ENCODE data around the gene CACHD1.

The CACHD1 gene

GRCh38 chr1:64513545-64513944 is 43.6 kb downstream of the CACHD1 start:
- Histone ChIP-seq H3K9me3 (ENCODE audit: control insufficient read depth, low read length) (no peaks in the 10 kb centered on the region), H3K36me3 (ENCODE audit: control insufficient read depth in 1 of 2, insufficient read depth in 2 of 2, low read depth in 1 of 2, low read length in 2 of 2) (no peaks in the 10 kb centered on the region), H2AFZ (ENCODE audit: low read depth, low read length) (no peak overlapping the region), H2BK5ac (ENCODE audit: low read depth, low read length, poor library complexity, severe bottlenecking) (no peak overlapping the region), H3K79me1 (replicated peaks; ENCODE audit: low read length, poor library complexity, severe bottlenecking) (peaks cover 16% of the 10 kb centered on the region), H3K27ac (ENCODE audit: low read length, poor library complexity, severe bottlenecking) (peak overlapping the region; percentile 81), H3K23ac (ENCODE audit: low read length in 2 of 2) (no peak overlapping the region), H4K91ac (ENCODE audit: low read length) (no peak overlapping the region), H3K27me3 (ENCODE audit: control insufficient read depth in 1 of 2, insufficient read depth in 1 of 2, low read length in 2 of 2) (no peaks in the 10 kb centered on the region), H3K4me1 (ENCODE audit: control insufficient read depth, insufficient read depth, low read depth, low read length) (peaks cover 2% of the 10 kb centered on the region), H3K14ac (ENCODE audit: low read length in 2 of 2) (no peak overlapping the region), H3K4ac (ENCODE audit: low read depth in 1 of 2, low read length in 2 of 2) (no peak overlapping the region), H3K9ac (ENCODE audit: low read length) (peak overlapping the region; percentile 70), H2BK15ac (ENCODE audit: low read depth, poor library complexity, severe bottlenecking) (no peak overlapping the region), H2BK120ac (ENCODE audit: low read depth, low read length) (no peak overlapping the region), H4K8ac (ENCODE audit: low read length) (no peak overlapping the region), H3K4me2 (ENCODE audit: low read length, poor library complexity, severe bottlenecking) (no peak overlapping the region), H2AK5ac (ENCODE audit: low read length, severe bottlenecking) (no peak overlapping the region), H3K4me3 (ENCODE audit: insufficient read depth in 1 of 2, low read depth in 1 of 2, low read length in 2 of 2) (peak overlapping the region in 1 of 2 experiments; percentile 67), H2BK12ac (ENCODE audit: low read length in 2 of 2) (no peak overlapping the region), H3K18ac (ENCODE audit: low read depth in 1 of 2, low read length in 2 of 2) (no peak overlapping the region)
- no peak for DNase-seq

DNA sequence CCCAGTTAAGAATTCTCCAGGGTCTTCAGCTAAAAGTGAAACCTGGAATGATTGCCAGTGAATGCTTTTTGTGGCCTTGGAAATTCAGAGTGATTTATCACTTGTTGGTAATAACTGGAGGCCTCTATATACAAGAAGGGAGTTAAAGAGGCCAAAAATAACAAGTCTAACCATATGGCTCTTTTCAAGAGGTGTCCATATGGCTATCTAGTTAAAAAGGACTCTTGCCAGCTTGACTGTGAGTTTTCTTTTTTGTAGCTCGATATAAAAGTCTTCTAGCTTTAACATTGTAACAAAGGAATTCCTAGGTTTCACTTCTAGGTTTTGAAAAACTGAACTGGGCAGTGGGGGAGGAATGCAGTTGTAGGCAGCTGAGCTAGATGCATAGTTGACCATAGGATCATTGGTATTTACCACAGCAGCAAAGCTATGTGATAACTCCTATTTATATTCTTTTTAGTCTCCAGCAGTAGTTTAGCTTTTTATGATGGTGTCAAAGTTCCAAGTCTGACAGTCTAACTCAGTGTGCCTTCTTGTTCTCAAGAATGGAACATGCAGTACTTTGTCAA is 44.4 kb downstream of the CACHD1 start:
- Histone ChIP-seq H3K27me3 (ENCODE audit: control insufficient read depth in 1 of 2, insufficient read depth in 1 of 2, low read length in 2 of 2) (no peaks in the 10 kb centered on the region), H3K27ac (ENCODE audit: low read length, poor library complexity, severe bottlenecking) (peak overlapping the region; percentile 81), H3K4ac (ENCODE audit: low read depth in 1 of 2, low read length in 2 of 2) (no peak overlapping the region), H3K4me1 (ENCODE audit: control insufficient read depth, insufficient read depth, low read depth, low read length) (peaks cover 3% of the 10 kb centered on the region), H3K4me2 (ENCODE audit: low read length, poor library complexity, severe bottlenecking) (peak overlapping the region; percentile 25), H2AFZ (ENCODE audit: low read depth, low read length) (no peak overlapping the region), H3K79me1 (replicated peaks; ENCODE audit: low read length, poor library complexity, severe bottlenecking) (peaks cover 17% of the 10 kb centered on the region), H2AK5ac (ENCODE audit: low read length, severe bottlenecking) (no peak overlapping the region), H3K14ac (ENCODE audit: low read length in 2 of 2) (no peak overlapping the region), H3K36me3 (ENCODE audit: control insufficient read depth in 1 of 2, insufficient read depth in 2 of 2, low read depth in 1 of 2, low read length in 2 of 2) (no peaks in the 10 kb centered on the region), H2BK12ac (ENCODE audit: low read length in 2 of 2) (no peak overlapping the region), H3K23ac (ENCODE audit: low read length in 2 of 2) (no peak overlapping the region), H3K9me3 (ENCODE audit: control insufficient read depth, low read length) (no peaks in the 10 kb centered on the region), H3K9ac (ENCODE audit: low read length) (peak overlapping the region; percentile 70), H4K8ac (ENCODE audit: low read length) (no peak overlapping the region), H2BK15ac (ENCODE audit: low read depth, poor library complexity, severe bottlenecking) (no peak overlapping the region), H2BK5ac (ENCODE audit: low read depth, low read length, poor library complexity, severe bottlenecking) (no peak overlapping the region), H4K91ac (ENCODE audit: low read length) (no peak overlapping the region), H3K4me3 (ENCODE audit: insufficient read depth in 1 of 2, low read depth in 1 of 2, low read length in 2 of 2) (peak overlapping the region in 1 of 2 experiments; percentile 67), H2BK120ac (ENCODE audit: low read depth, low read length) (no peak overlapping the region), H3K18ac (ENCODE audit: low read depth in 1 of 2, low read length in 2 of 2) (peak overlapping the region in 1 of 2 experiments; percentile 5)
- WGBS: 33% methylated on average over 1 of the region's 1 CpG
- DNase-seq: peak; percentile 74

- no peak overlapping the region for H3K23ac ChIP-seq (ENCODE audit: low read length in 2 of 2)
- H3K4me2 ChIP-seq (ENCODE audit: low read length, poor library complexity, severe bottlenecking): no peak overlapping the region
- H3K9ac ChIP-seq (ENCODE audit: low read length): no peak overlapping the region
- no peaks in the 10 kb centered on the region for H3K36me3 ChIP-seq (ENCODE audit: control insufficient read depth in 1 of 2, insufficient read depth in 2 of 2, low read depth in 1 of 2, low read length in 2 of 2)
- no peak overlapping the region for H3K18ac ChIP-seq (ENCODE audit: low read depth in 1 of 2, low read length in 2 of 2)
- H4K8ac ChIP-seq (ENCODE audit: low read length): no peak overlapping the region
- WGBS: no CpG with 5 or more reads among the region's 1 CpG
- H3K79me1 ChIP-seq (replicated peaks; ENCODE audit: low read length, poor library complexity, severe bottlenecking): peaks cover 15% of the 10 kb centered on the region
- no peak overlapping the region for H3K4ac ChIP-seq (ENCODE audit: low read depth in 1 of 2, low read length in 2 of 2)
- H2AFZ ChIP-seq (ENCODE audit: low read depth, low read length): no peak overlapping the region
- peak; percentile 55 for DNase-seq
- H3K4me3 ChIP-seq (ENCODE audit: insufficient read depth in 1 of 2, low read depth in 1 of 2, low read length in 2 of 2): no peak overlapping the region
- H2BK15ac ChIP-seq (ENCODE audit: low read depth, poor library complexity, severe bottlenecking): no peak overlapping the region
- no peak overlapping the region for H2BK5ac ChIP-seq (ENCODE audit: low read depth, low read length, poor library complexity, severe bottlenecking)
- no peak overlapping the region for H3K14ac ChIP-seq (ENCODE audit: low read length in 2 of 2)
- no peak overlapping the region for H2AK5ac ChIP-seq (ENCODE audit: low read length, severe bottlenecking)
- H3K27me3 ChIP-seq (ENCODE audit: control insufficient read depth in 1 of 2, insufficient read depth in 1 of 2, low read length in 2 of 2): no peaks in the 10 kb centered on the region
- no peak overlapping the region for H2BK12ac ChIP-seq (ENCODE audit: low read length in 2 of 2)
- H3K27ac ChIP-seq (ENCODE audit: low read length, poor library complexity, severe bottlenecking): no peak overlapping the region
- peaks cover 3% of the 10 kb centered on the region for H3K4me1 ChIP-seq (ENCODE audit: control insufficient read depth, insufficient read depth, low read depth, low read length)
- no peaks in the 10 kb centered on the region for H3K9me3 ChIP-seq (ENCODE audit: control insufficient read depth, low read length)
- H2BK120ac ChIP-seq (ENCODE audit: low read depth, low read length): no peak overlapping the region
- H4K91ac ChIP-seq (ENCODE audit: low read length): no peak overlapping the region
These were observed 45.5 kb downstream of the CACHD1 start for GRCh38 chr1:64515427-64515826.

DNA sequence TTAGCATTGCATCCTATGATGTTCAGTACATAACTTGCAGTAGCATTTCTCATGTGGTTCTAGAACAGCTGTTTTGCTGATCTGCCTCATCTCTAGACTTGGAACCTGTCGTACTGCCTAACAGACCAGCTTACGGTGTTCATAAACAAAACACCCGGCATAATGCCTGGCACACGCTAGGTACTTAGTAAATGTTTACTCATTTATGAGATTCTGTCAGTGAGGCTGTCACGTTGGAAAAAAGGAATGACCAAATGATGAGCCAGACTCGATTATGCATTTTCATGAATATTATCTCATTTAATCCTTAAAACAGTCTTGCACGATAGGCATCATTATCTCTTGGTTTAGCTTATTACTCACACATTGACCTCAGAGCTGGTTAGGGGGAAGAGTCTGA is 46.4 kb downstream of the CACHD1 start:
- no peak overlapping the region for H2AK5ac ChIP-seq (ENCODE audit: low read length, severe bottlenecking)
- H3K9me3 ChIP-seq (ENCODE audit: control insufficient read depth, low read length): no peaks in the 10 kb centered on the region
- peaks cover 20% of the 10 kb centered on the region for H3K79me1 ChIP-seq (replicated peaks; ENCODE audit: low read length, poor library complexity, severe bottlenecking)
- no peak overlapping the region for H2BK12ac ChIP-seq (ENCODE audit: low read length in 2 of 2)
- no peak overlapping the region for H3K14ac ChIP-seq (ENCODE audit: low read length in 2 of 2)
- no peak overlapping the region for H3K4me2 ChIP-seq (ENCODE audit: low read length, poor library complexity, severe bottlenecking)
- H3K36me3 ChIP-seq (ENCODE audit: control insufficient read depth in 1 of 2, insufficient read depth in 2 of 2, low read depth in 1 of 2, low read length in 2 of 2): no peaks in the 10 kb centered on the region
- no peak overlapping the region for H3K9ac ChIP-seq (ENCODE audit: low read length)
- peaks cover 3% of the 10 kb centered on the region for H3K4me1 ChIP-seq (ENCODE audit: control insufficient read depth, insufficient read depth, low read depth, low read length)
- WGBS: 84% methylated on average over 6 of the region's 7 CpGs
- H4K8ac ChIP-seq (ENCODE audit: low read length): no peak overlapping the region
- no peak overlapping the region for H2BK120ac ChIP-seq (ENCODE audit: low read depth, low read length)
- H3K23ac ChIP-seq (ENCODE audit: low read length in 2 of 2): no peak overlapping the region
- H2BK15ac ChIP-seq (ENCODE audit: low read depth, poor library complexity, severe bottlenecking): no peak overlapping the region
- H2BK5ac ChIP-seq (ENCODE audit: low read depth, low read length, poor library complexity, severe bottlenecking): no peak overlapping the region
- no peak overlapping the region for H2AFZ ChIP-seq (ENCODE audit: low read depth, low read length)
- no peak overlapping the region for H3K4ac ChIP-seq (ENCODE audit: low read depth in 1 of 2, low read length in 2 of 2)
- no peak for DNase-seq
- no peak overlapping the region for H3K27ac ChIP-seq (ENCODE audit: low read length, poor library complexity, severe bottlenecking)
- no peak overlapping the region for H4K91ac ChIP-seq (ENCODE audit: low read length)
- H3K18ac ChIP-seq (ENCODE audit: low read depth in 1 of 2, low read length in 2 of 2): no peak overlapping the region
- peak overlapping the region in 1 of 2 experiments; percentile 23 for H3K4me3 ChIP-seq (ENCODE audit: insufficient read depth in 1 of 2, low read depth in 1 of 2, low read length in 2 of 2)
- no peaks in the 10 kb centered on the region for H3K27me3 ChIP-seq (ENCODE audit: control insufficient read depth in 1 of 2, insufficient read depth in 1 of 2, low read length in 2 of 2)
